ENCODE data around the gene CCDC183. TPM values are rescaled to one million over a fixed set of nuclear protein-coding genes. Genes with fewer than 3 reads are reported as not detected.

Gene CCDC183
- total RNA-seq, 1 experiment from 2014 or later = not detected

DNA sequence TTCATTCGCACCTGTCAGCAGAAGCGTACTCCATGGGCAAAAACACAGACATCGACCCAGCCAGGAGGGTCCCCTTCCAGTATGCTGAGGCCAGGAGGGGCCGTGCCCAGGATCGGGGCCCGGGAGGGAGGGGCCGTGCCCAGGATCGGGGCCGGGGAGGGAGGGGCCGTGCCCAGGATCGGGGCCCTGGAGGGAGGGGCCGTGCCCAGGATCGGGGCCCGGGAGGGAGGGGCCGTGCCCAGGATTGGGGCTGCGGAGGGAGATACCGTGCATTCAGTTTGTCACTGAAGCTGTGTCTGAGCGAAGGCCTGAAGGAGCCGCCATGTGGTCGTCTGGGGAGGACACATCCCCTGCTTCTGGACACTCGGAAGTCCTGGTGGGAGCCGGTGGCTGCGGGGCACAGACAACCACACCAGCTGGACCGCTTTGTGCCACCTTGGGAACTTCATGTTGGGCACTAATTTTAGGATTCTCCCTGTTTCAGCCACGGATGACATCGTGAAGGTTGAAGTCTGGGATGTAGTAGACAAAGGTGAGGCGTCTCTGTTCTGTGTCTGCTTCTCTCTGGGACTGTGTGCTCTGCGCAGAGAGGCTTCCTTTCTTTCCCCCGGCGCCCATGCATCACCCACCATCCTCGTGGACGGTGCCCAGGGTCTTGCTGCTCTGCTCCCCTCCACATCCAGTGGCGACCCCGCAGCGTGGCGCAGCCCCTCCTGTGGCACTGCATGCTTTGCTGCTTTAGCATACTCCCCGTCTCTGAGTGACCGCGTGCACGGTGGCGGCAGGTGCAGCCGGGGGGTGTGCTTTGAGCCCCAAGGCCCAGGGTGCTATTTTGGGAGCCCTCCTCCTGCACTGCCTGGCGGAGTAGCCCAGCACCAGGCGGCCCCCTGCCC lies 29.4 kb downstream of the CCDC183 start:
- no peak overlapping the region for H3K4me2 ChIP-seq (ENCODE audit: low read depth, low read length, poor library complexity, severe bottlenecking)
- H3K9me3 ChIP-seq (ENCODE audit: low read length) = no peaks in the 10 kb centered on the region
- no peak overlapping the region for H3K27ac ChIP-seq (ENCODE audit: low read length)
- no peaks in the 10 kb centered on the region for H3K36me3 ChIP-seq (ENCODE audit: insufficient read depth, low read length)
- H3K9ac ChIP-seq (ENCODE audit: low read length) = no peak overlapping the region
- peaks cover 6% of the 10 kb centered on the region for H3K79me2 ChIP-seq (ENCODE audit: low read length)
- H2AFZ ChIP-seq (ENCODE audit: low read length) = no peak overlapping the region
- no peaks in the 10 kb centered on the region for H3K9me2 ChIP-seq (replicated peaks; ENCODE audit: insufficient read depth, low read length)
- no peaks in the 10 kb centered on the region for H3K27me3 ChIP-seq (ENCODE audit: low read length)
- no peak overlapping the region for H3K4me3 ChIP-seq (ENCODE audit: low read length)
- H4K20me1 ChIP-seq (ENCODE audit: insufficient read depth, low read depth, low read length) = 0 out of 2 replicates have a peak, but pooled peaks cover 6% of the 10 kb centered on the region
- DNase-seq = no peak
- no peaks in the 10 kb centered on the region for H3K4me1 ChIP-seq (ENCODE audit: low read length)

DNA sequence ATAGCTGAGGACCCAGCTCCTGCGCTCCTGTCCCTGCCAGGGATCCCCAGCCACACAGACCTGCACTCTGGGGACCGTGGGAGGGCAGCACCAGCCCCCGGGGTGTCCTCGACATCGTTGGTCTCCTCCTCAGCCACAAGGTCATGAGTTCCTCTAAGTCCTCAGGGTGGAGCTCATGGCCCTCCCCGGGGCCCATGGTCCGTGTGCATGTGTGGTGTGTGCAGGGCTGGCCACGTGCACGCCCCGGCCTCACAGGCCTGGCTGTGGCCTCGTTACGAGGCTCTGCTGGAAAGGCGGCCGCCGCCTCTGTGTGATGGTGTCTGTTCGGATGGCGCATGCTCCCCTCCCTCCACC lies 30.0 kb downstream of the CCDC183 start:
- H3K9me3 ChIP-seq (ENCODE audit: low read length) = no peaks in the 10 kb centered on the region
- H3K27me3 ChIP-seq (ENCODE audit: low read length) = no peaks in the 10 kb centered on the region
- no peak overlapping the region for H2AFZ ChIP-seq (ENCODE audit: low read length)
- H3K4me3 ChIP-seq (ENCODE audit: low read length) = no peak overlapping the region
- H3K9me2 ChIP-seq (replicated peaks; ENCODE audit: insufficient read depth, low read length) = no peaks in the 10 kb centered on the region
- no peak overlapping the region for H3K27ac ChIP-seq (ENCODE audit: low read length)
- H4K20me1 ChIP-seq (ENCODE audit: insufficient read depth, low read depth, low read length) = no peaks in the 10 kb centered on the region
- DNase-seq = no peak
- no peak overlapping the region for H3K4me2 ChIP-seq (ENCODE audit: low read depth, low read length, poor library complexity, severe bottlenecking)
- H3K79me2 ChIP-seq (ENCODE audit: low read length) = peaks cover under 1% of the 10 kb centered on the region; the same call in 1 of the 2 replicates
- H3K36me3 ChIP-seq (ENCODE audit: insufficient read depth, low read length) = no peaks in the 10 kb centered on the region
- no peaks in the 10 kb centered on the region for H3K4me1 ChIP-seq (ENCODE audit: low read length)
- H3K9ac ChIP-seq (ENCODE audit: low read length) = no peak overlapping the region

DNA sequence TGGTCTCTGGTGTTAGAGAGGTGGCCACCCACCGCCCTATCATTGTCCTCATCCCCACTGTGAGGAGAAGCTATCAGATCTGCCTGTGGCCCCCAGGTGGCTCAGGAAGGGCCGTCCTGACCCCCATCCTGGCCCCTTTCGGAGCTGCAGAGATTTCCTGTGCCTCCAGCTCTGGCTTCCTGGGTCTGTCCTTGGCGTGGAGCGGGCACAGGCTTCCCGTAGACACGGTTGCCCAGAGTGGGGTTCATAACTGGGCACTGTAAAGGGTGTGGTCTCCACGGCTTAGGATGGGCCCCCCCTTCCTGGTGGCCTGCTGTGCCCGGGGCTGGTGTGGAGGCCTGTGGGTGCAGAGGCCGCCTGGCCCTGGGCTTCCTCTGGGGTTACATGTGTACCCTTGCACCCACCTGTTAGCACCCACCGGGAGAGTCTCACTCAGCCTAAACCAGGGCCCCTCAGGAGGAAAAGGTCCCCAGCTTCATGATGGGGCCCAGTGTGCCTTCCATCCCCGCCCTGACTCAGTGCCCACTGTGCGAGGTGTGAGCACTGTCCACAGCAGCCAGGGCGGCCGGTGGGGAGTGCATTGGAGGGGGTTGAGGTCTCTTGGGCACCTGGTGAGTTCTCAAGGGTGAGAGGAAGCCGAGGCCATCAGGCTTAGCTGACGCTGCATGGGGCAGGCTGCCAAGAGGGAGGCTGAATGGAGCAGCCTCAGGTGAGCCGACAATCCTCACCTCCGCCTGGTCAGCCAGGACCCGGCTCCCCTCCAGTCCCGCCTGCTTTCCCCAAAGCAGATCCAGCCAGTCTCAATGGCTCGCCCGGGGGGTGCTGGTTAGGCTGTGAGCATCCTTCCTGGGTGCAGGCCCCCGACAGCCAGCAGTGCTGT lies 30.8 kb downstream of the CCDC183 start:
- H3K9ac ChIP-seq (ENCODE audit: low read length) = no peak overlapping the region

DNA sequence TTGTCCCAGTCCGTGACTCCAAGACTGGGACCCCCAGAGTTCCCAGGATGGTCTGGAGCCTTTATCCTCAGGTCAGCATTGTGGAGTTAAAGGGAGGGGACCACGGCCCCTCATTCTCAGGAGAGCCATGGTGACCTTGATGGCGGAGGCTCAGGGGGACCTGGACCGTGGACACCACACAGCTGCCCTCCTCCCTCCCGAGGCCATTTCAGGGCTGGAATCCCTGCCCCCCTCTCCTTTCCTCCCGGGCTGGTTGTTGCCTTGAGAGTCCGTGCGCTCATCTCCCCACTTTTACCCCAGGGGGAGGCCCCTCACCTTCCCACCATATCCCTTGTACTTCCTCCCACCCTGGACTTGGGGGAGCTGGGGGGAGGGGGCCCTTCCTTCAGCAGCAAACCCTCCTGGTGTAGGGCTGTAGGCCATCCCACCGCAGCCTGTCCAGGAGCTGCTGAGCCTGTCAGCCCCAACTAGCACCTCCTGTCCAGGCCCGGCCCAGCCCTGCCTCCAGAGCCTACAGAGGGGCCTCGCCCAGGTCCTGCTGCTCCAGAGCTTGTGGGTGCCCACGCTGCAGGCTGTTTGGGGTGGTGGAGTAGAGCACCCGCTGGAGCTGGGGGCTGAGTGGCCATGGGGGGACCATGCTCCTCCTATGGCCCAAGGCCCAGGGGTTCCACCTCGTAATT lies 31.8 kb downstream of the CCDC183 start:
- DNase-seq = no peak
- Histone ChIP-seq H2AFZ (ENCODE audit: low read length) (no peak overlapping the region), H3K36me3 (ENCODE audit: insufficient read depth, low read length) (no peaks in the 10 kb centered on the region), H3K9me3 (ENCODE audit: low read length) (no peaks in the 10 kb centered on the region), H3K9ac (ENCODE audit: low read length) (no peak overlapping the region), H3K4me3 (ENCODE audit: low read length) (no peak overlapping the region), H3K9me2 (replicated peaks; ENCODE audit: insufficient read depth, low read length) (no peaks in the 10 kb centered on the region), H3K4me1 (ENCODE audit: low read length) (no peaks in the 10 kb centered on the region), H3K79me2 (ENCODE audit: low read length) (no peaks in the 10 kb centered on the region), H4K20me1 (ENCODE audit: insufficient read depth, low read depth, low read length) (no peaks in the 10 kb centered on the region), H3K27me3 (ENCODE audit: low read length) (no peaks in the 10 kb centered on the region), H3K4me2 (ENCODE audit: low read depth, low read length, poor library complexity, severe bottlenecking) (no peak overlapping the region), H3K27ac (ENCODE audit: low read length) (no peak overlapping the region)

More for the DNA sequence above, 30.8 kb downstream of the CCDC183 start:
- H3K36me3 ChIP-seq (ENCODE audit: insufficient read depth, low read length) = no peaks in the 10 kb centered on the region
- no peaks in the 10 kb centered on the region for H3K9me3 ChIP-seq (ENCODE audit: low read length)
- no peaks in the 10 kb centered on the region for H3K4me1 ChIP-seq (ENCODE audit: low read length)
- no peak overlapping the region for H3K27ac ChIP-seq (ENCODE audit: low read length)
- no peak overlapping the region for H3K4me3 ChIP-seq (ENCODE audit: low read length)
- no peaks in the 10 kb centered on the region for H3K9me2 ChIP-seq (replicated peaks; ENCODE audit: insufficient read depth, low read length)
- H4K20me1 ChIP-seq (ENCODE audit: insufficient read depth, low read depth, low read length) = no peaks in the 10 kb centered on the region
- no peaks in the 10 kb centered on the region for H3K27me3 ChIP-seq (ENCODE audit: low read length)
- no peaks in the 10 kb centered on the region for H3K79me2 ChIP-seq (ENCODE audit: low read length)
- no peak overlapping the region for H2AFZ ChIP-seq (ENCODE audit: low read length)
- H3K4me2 ChIP-seq (ENCODE audit: low read depth, low read length, poor library complexity, severe bottlenecking) = no peak overlapping the region
- no peak for DNase-seq

DNA sequence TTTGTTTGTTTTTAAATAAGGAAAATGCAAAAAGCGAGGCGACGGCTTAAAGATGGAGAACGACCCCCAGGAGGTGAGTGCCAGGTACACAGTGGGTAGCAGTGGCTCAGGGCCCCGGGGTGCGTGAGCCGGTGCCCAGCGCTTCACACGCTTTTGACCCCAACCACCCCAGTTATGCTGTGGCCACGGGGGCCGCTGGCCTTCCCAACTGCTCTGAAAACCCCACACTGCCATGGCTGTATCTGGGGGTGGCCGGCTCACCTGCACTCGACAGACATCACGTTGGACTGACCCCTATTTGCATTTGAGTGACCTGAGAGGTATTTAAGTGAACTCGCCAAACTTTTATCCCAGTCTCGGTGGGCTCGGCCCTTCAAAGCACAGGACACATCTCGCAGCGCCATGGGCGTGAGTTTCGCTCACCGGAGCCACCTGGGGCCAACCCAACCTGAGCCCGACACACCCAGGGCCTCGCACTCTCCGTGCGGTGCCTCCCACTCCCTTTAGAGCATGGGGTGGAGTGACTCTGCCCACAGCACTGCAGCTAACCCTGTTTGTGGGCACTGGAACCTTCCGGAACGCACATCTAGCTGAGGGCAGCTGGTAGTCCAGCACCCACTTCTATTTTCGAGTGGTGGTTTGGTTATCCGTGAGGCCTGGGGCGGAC lies 32.5 kb downstream of the CCDC183 start:
- H3K27ac ChIP-seq (ENCODE audit: low read length) = no peak overlapping the region

DNA sequence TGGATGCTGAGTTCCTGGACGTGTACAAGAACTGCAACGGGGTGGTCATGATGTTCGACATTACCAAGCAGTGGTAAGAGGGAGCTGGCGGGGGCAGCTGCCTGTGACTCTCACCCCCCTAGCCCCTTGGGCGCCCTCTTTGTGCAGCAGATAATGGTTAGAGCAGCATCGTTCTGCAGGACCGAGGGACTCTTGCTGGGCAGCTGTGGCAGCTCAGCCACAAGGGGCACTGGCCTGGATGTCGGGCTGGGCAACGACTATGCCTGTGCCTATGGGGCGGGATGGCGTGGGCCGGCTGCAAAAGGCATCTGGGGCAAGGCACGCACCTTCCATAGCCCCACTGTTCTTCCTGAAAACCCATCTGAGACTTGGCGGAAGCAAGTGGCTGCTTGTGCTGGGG lies 33.3 kb downstream of the CCDC183 start:
- Histone ChIP-seq H3K36me3 (ENCODE audit: insufficient read depth, low read length) (no peaks in the 10 kb centered on the region), H3K4me2 (ENCODE audit: low read depth, low read length, poor library complexity, severe bottlenecking) (no peak overlapping the region), H2AFZ (ENCODE audit: low read length) (no peak overlapping the region), H3K27me3 (ENCODE audit: low read length) (no peaks in the 10 kb centered on the region), H3K9me3 (ENCODE audit: low read length) (no peaks in the 10 kb centered on the region), H3K9ac (ENCODE audit: low read length) (no peak overlapping the region), H3K4me3 (ENCODE audit: low read length) (no peak overlapping the region), H3K4me1 (ENCODE audit: low read length) (no peaks in the 10 kb centered on the region), H3K79me2 (ENCODE audit: low read length) (no peaks in the 10 kb centered on the region), H4K20me1 (ENCODE audit: insufficient read depth, low read depth, low read length) (no peaks in the 10 kb centered on the region), H3K9me2 (replicated peaks; ENCODE audit: insufficient read depth, low read length) (no peaks in the 10 kb centered on the region), H3K27ac (ENCODE audit: low read length) (no peak overlapping the region)
- no peak for DNase-seq

More for the DNA sequence above, 32.5 kb downstream of the CCDC183 start:
- Histone ChIP-seq H3K9me3 (ENCODE audit: low read length) (no peaks in the 10 kb centered on the region), H3K79me2 (ENCODE audit: low read length) (no peaks in the 10 kb centered on the region), H3K4me3 (ENCODE audit: low read length) (no peak overlapping the region), H2AFZ (ENCODE audit: low read length) (no peak overlapping the region), H3K9me2 (replicated peaks; ENCODE audit: insufficient read depth, low read length) (no peaks in the 10 kb centered on the region), H3K27me3 (ENCODE audit: low read length) (no peaks in the 10 kb centered on the region), H3K4me1 (ENCODE audit: low read length) (no peaks in the 10 kb centered on the region), H3K9ac (ENCODE audit: low read length) (no peak overlapping the region), H3K4me2 (ENCODE audit: low read depth, low read length, poor library complexity, severe bottlenecking) (no peak overlapping the region), H4K20me1 (ENCODE audit: insufficient read depth, low read depth, low read length) (no peaks in the 10 kb centered on the region), H3K36me3 (ENCODE audit: insufficient read depth, low read length) (no peaks in the 10 kb centered on the region)
- DNase-seq = no peak

DNA sequence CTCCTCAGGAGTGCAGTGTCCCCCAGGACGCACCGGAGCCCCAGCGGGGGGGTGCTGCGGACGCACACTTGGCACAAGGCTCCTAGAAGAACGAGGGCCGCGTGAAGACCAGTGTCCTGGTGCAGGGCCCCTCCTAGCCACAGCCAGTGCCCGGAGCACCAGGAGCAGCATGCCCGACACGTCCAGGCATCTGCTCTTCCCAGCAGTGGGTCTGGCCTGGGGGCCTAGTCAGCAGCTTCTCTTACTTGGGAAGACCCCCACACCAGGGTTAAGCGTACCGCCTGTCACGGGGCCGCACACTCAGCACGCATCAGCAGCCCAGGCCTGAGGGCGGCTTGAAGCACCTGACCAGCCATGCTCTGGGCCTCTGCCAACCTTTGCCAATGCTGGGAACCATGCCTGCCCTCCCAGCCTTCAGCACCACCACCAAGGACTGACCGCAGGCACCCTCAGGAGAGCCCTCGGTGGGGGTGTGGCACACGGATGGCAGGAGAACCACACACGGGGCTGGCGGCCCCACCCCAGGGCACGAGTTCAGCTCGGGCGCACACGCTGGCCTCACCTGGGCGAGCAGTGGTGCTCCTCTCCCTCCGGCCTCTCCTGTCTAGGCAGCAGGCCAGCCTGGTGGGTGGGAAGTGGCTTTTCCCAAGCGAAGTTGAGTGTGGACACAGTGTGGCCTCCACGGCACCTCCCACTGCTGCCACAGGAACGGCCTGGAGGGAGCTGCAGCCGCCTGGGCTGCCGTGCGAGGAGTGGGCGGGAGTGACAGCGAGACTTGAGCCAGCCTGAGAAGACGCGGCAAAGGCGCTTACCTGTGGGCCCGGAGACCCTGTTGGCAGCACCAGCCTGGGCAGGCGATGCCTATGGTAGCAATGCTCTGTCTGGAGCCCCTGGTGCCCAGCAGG lies 34.1 kb downstream of the CCDC183 start:
- H3K4me2 ChIP-seq (ENCODE audit: low read depth, low read length, poor library complexity, severe bottlenecking) = no peak overlapping the region
- no peaks in the 10 kb centered on the region for H3K79me2 ChIP-seq (ENCODE audit: low read length)
- no peak overlapping the region for H2AFZ ChIP-seq (ENCODE audit: low read length)
- no peaks in the 10 kb centered on the region for H3K9me3 ChIP-seq (ENCODE audit: low read length)
- no peaks in the 10 kb centered on the region for H4K20me1 ChIP-seq (ENCODE audit: insufficient read depth, low read depth, low read length)
- no peak overlapping the region for H3K4me3 ChIP-seq (ENCODE audit: low read length)
- no peaks in the 10 kb centered on the region for H3K9me2 ChIP-seq (replicated peaks; ENCODE audit: insufficient read depth, low read length)
- H3K36me3 ChIP-seq (ENCODE audit: insufficient read depth, low read length) = no peaks in the 10 kb centered on the region
- H3K9ac ChIP-seq (ENCODE audit: low read length) = no peak overlapping the region
- no peaks in the 10 kb centered on the region for H3K27me3 ChIP-seq (ENCODE audit: low read length)
- H3K4me1 ChIP-seq (ENCODE audit: low read length) = no peaks in the 10 kb centered on the region
- no peak overlapping the region for H3K27ac ChIP-seq (ENCODE audit: low read length)
- DNase-seq = no peak
